ENCODE results near the gene GKN1.

DNA sequence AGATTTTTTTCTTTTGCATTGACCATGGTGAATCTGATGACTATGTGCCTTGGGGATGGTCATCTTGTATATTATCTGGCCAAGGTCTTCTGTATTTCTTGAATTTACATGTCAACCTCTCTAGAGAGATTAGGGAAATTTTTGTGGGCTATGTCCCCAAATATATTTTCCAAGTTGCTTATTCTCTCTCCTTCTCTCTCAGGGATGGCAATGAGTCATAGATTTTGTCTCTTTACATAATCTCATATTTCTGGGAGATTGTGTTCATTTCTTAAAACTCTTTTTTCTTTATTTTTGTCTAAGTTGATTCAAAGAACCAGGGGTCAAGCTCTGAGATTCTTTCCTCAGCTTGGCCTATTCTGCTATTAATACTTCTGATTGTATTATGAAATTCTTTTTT is 31.6 kb upstream of the GKN1 start:
- TF ChIP-seq, protein P1, sequence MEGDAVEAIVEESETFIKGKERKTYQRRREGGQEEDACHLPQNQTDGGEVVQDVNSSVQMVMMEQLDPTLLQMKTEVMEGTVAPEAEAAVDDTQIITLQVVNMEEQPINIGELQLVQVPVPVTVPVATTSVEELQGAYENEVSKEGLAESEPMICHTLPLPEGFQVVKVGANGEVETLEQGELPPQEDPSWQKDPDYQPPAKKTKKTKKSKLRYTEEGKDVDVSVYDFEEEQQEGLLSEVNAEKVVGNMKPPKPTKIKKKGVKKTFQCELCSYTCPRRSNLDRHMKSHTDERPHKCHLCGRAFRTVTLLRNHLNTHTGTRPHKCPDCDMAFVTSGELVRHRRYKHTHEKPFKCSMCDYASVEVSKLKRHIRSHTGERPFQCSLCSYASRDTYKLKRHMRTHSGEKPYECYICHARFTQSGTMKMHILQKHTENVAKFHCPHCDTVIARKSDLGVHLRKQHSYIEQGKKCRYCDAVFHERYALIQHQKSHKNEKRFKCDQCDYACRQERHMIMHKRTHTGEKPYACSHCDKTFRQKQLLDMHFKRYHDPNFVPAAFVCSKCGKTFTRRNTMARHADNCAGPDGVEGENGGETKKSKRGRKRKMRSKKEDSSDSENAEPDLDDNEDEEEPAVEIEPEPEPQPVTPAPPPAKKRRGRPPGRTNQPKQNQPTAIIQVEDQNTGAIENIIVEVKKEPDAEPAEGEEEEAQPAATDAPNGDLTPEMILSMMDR (IDR thresholded peaks at IDR 0.05), result no peak
- no peak for TF ChIP-seq POLR2A (IDR thresholded peaks at IDR 0.05)
